AG09319 (cell line): ENCODE measurements around the gene KLHL3.

Experiments used
- DNase-seq: peaks from one replicate; pipeline ENCODE4 v3.0.0-alpha.2; 2010; ENCODE audit warnings: low read depth; ENCODE audit errors: extremely low read depth
- CTCF ChIP-seq: IDR thresholded peaks from 2 replicates; pipeline ENCODE4 v1.5.1; 2011; ENCODE audit warnings: low read depth, mild to moderate bottlenecking, inconsistent platforms, low read length, moderate library complexity

Gene KLHL3

GRCh38 chr5:137575847-137576246 is 160.0 kb downstream of the KLHL3 start:
- TF ChIP-seq CTCF: no peak
- no peak for DNase-seq

GRCh38 chr5:137575211-137575610 is 160.7 kb downstream of the KLHL3 start:
- no peak for DNase-seq
- no peak for TF ChIP-seq CTCF

GRCh38 chr5:137573376-137573775 is 162.5 kb downstream of the KLHL3 start:
- DNase-seq: no peak
- TF ChIP-seq CTCF: no peak

GRCh38 chr5:137572042-137572695 is 163.7 kb downstream of the KLHL3 start:
- no peak for TF ChIP-seq CTCF
- DNase-seq: no peak

- DNase-seq: no peak
- TF ChIP-seq CTCF: no peak
Observed at GRCh38 chr5:137570070-137570469, 165.8 kb downstream of the KLHL3 start.
